ENCODE measurements around the gene LPAR2. TPM values are rescaled to one million over a fixed set of nuclear protein-coding genes. Genes with fewer than 3 reads are reported as not detected.
A peak's percentile ranks its signal among the peaks of the same experiment; 100 is the strongest.
"Not testable (repeated sequence)": the region's sequence is repeated elsewhere in the genome, so short reads cannot be mapped to it uniquely, and the experiment has no call there.

The LPAR2 gene
- total and polyA plus RNA-seq, 7 experiments from 2014 or later: 16.5 to 91.7 (median 70.8) TPM

- Mint-ChIP-seq H3K4me3 (peak overlapping the region in 9 of 10 donors; percentile 18 to 74 (median 57)), H3K36me3 (peaks cover 0 to 34% (median 0%) of the 10 kb centered on the region in 5 donors), H3K9me3 (peaks cover 0 to 6% (median 0%) of the 10 kb centered on the region in 11 donors), H3K4me1 (peaks cover 33 to 77% (median 63%) of the 10 kb centered on the region in 7 donors), H3K27ac (peak overlapping the region; percentile 78 to 98 (median 90)), H3K27me3 (no peaks in the 10 kb centered on the region)
- no peak overlapping the region for H3K27ac ChIP-seq (ENCODE audit: low read depth, low read length)
- ATAC-seq: no peak
- no peaks in the 10 kb centered on the region for H3K27me3 ChIP-seq (ENCODE audit: control insufficient read depth in 2 of 2, insufficient read depth in 2 of 2, low read length in 2 of 2)
- no peaks in the 10 kb centered on the region for H3K9me3 ChIP-seq (ENCODE audit: control insufficient read depth in 2 of 3, low read length in 3 of 3)
- H3K4me1 ChIP-seq (ENCODE audit: control insufficient read depth in 2 of 2, insufficient read depth in 2 of 2, low read length in 2 of 2): peaks cover 66 to 69% of the 10 kb centered on the region in 2 donors
- ChIA-PET POLR2A (interaction anchor here (0.6 to 6.9 kb wide), 13 partner anchors 9 to 1284 kb away, joined by 3 to 49 read pairs (median 5); partner anchors contain the start of genes LPAR2, PBX4 and ZNF101), CTCF (interaction anchor here (0.5 to 0.9 kb wide), 2 partner anchors 26 to 100 kb away, joined by 3 read pairs; no protein-coding TSS in a partner anchor)
- no peak overlapping the region for H3K4me3 ChIP-seq (ENCODE audit: low read length)
- H3K36me3 ChIP-seq (ENCODE audit: control insufficient read depth in 2 of 3, insufficient read depth in 3 of 3, low read length in 3 of 3): no peaks in the 10 kb centered on the region
- DNase-seq: peak in 1 of 9 donors; percentile 17
- intact Hi-C loops (cut with micrococcal nuclease): loop anchor here in 1 of 2 donors (10.0 kb wide), 1 partner anchor 196 kb away; the partner anchor contains the start of gene GATAD2A
These were observed 27.2 kb downstream of the LPAR2 start for GRCh38 chr19:19600793-19601330.

- peaks cover 61 to 64% of the 10 kb centered on the region in 2 donors for H3K4me1 ChIP-seq (ENCODE audit: control insufficient read depth in 2 of 2, insufficient read depth in 2 of 2, low read length in 2 of 2)
- H3K9me3 Mint-ChIP-seq; H3K27me3 Mint-ChIP-seq; H3K36me3 ChIP-seq (ENCODE audit: control insufficient read depth in 2 of 3, insufficient read depth in 3 of 3, low read length in 3 of 3); H3K27me3 ChIP-seq (ENCODE audit: control insufficient read depth in 2 of 2, insufficient read depth in 2 of 2, low read length in 2 of 2); H3K9me3 ChIP-seq (ENCODE audit: control insufficient read depth in 2 of 3, low read length in 3 of 3): not testable (repeated sequence)
- H3K27ac ChIP-seq (ENCODE audit: low read depth, low read length): peak overlapping the region; percentile 96
- intact Hi-C loops (cut with micrococcal nuclease): loop anchor here (1.0 to 5.0 kb wide), 13 partner anchors 7 to 178 kb away; partner anchors contain the start of genes ATP13A1 (in 2 of the 2), PBX4 (in 2 of the 2), CILP2 (in 1 of the 2) and GMIP (in 1 of the 2)
- DNase-seq: peak in 8 of 9 donors; percentile 46 to 81 (median 76)
- CTCF ChIA-PET: interaction anchor here (0.7 kb wide), 1 partner anchor 1298 kb away, joined by 3 read pairs; no protein-coding TSS in a partner anchor
- peaks cover 35 to 80% (median 72%) of the 10 kb centered on the region in 7 donors for H3K4me1 Mint-ChIP-seq
- peak overlapping the region; percentile 52 for H3K4me3 ChIP-seq (ENCODE audit: low read length)
- peak; percentile 74 for ATAC-seq
- peak overlapping the region; percentile 61 to 85 (median 78) for H3K4me3 Mint-ChIP-seq
- POLR2A ChIA-PET: interaction anchor here (0.6 to 4.3 kb wide), 15 partner anchors 7 to 70 kb away, joined by 3 to 44 read pairs (median 7); partner anchors contain the start of genes GMIP, LPAR2, PBX4 and ZNF101
- H3K27ac Mint-ChIP-seq: peak overlapping the region; percentile 90 to 99 (median 97)
- H3K36me3 Mint-ChIP-seq: peaks cover 0 to 41% (median 7%) of the 10 kb centered on the region in 5 donors
These were observed 29.1 kb downstream of the LPAR2 start for GRCh38 chr19:19598728-19599451.

GRCh38 chr19:19597809-19598306 is 30.2 kb downstream of the LPAR2 start:
- peak overlapping the region; percentile 52 for H3K4me3 ChIP-seq (ENCODE audit: low read length)
- ATAC-seq (peak; percentile 87), DNase-seq (peak in 8 of 9 donors; percentile 54 to 90 (median 84))
- H3K4me1 ChIP-seq (ENCODE audit: control insufficient read depth in 2 of 2, insufficient read depth in 2 of 2, low read length in 2 of 2): peaks cover 53 to 54% of the 10 kb centered on the region in 2 donors
- ChIA-PET POLR2A (interaction anchor here (1.0 to 4.3 kb wide), 20 partner anchors 8 to 71 kb away, joined by 3 to 44 read pairs (median 6); partner anchors contain the start of genes GMIP, LPAR2, PBX4 and ZNF101), CTCF (no interaction called here)
- Mint-ChIP-seq H3K36me3 (peaks cover 0 to 40% (median 10%) of the 10 kb centered on the region in 5 donors), H3K4me1 (peaks cover 29 to 75% (median 66%) of the 10 kb centered on the region in 7 donors), H3K27me3 (no peaks in the 10 kb centered on the region), H3K9me3 (peaks cover 0 to 6% (median 0%) of the 10 kb centered on the region in 11 donors), H3K27ac (peak overlapping the region; percentile 90 to 99 (median 97)), H3K4me3 (peak overlapping the region; percentile 61 to 85 (median 74))
- intact Hi-C loops (cut with micrococcal nuclease): loop anchor here (1.0 to 5.0 kb wide), 13 partner anchors 8 to 179 kb away; partner anchors contain the start of genes ATP13A1 (in 2 of the 2), PBX4 (in 2 of the 2), CILP2 (in 1 of the 2) and GMIP (in 1 of the 2)
- peaks cover 0 to 9% (median 0%) of the 10 kb centered on the region in 3 experiments for H3K36me3 ChIP-seq (ENCODE audit: control insufficient read depth in 2 of 3, insufficient read depth in 3 of 3, low read length in 3 of 3)
- peak overlapping the region; percentile 96 for H3K27ac ChIP-seq (ENCODE audit: low read depth, low read length)
- H3K9me3 ChIP-seq (ENCODE audit: control insufficient read depth in 2 of 3, low read length in 3 of 3): no peaks in the 10 kb centered on the region
- H3K27me3 ChIP-seq (ENCODE audit: control insufficient read depth in 2 of 2, insufficient read depth in 2 of 2, low read length in 2 of 2): no peaks in the 10 kb centered on the region

DNA sequence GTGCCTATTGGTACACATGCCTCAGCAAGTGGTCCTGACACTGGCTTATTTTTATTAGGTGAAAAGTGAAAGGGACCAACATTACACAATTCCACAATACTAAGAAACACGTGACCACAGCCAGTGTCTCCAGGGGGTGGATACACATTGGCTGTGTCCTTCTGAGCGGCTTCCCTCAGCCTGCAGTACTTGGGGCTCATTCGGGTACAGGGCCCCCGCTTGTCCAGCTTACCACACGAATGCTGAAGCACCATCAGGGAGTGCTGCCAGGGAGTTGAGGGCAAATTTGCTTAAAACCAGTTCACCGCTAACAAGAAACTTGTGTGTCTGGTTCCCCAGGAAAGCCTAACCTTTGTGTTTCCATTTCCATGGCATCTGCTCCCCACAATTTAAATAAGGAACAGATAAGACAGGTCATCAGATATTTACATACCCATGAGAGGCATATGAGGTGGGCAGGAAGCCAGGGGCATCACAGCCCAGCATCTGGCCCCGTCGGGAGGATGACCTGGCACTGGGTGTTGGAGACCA is 32.8 kb downstream of the LPAR2 start:
- DNase-seq (no peak), ATAC-seq (no peak)
- Mint-ChIP-seq H3K27me3 (no peaks in the 10 kb centered on the region), H3K36me3 (peaks cover 0 to 42% (median 10%) of the 10 kb centered on the region in 5 donors), H3K9me3 (no peaks in the 10 kb centered on the region), H3K27ac (peak overlapping the region; percentile 56 to 95 (median 81)), H3K4me3 (peak overlapping the region in 1 of 10 donors; percentile 3), H3K4me1 (peaks cover 24 to 73% (median 59%) of the 10 kb centered on the region in 7 donors)
- peaks cover 40 to 52% of the 10 kb centered on the region in 2 donors for H3K4me1 ChIP-seq (ENCODE audit: control insufficient read depth in 2 of 2, insufficient read depth in 2 of 2, low read length in 2 of 2)
- no peaks in the 10 kb centered on the region for H3K9me3 ChIP-seq (ENCODE audit: control insufficient read depth in 2 of 3, low read length in 3 of 3)
- no peak overlapping the region for H3K27ac ChIP-seq (ENCODE audit: low read depth, low read length)
- ChIA-PET CTCF (interaction anchor here (1.0 kb wide), 1 partner anchor 36 kb away, joined by 3 read pairs; no protein-coding TSS in a partner anchor), POLR2A (interaction anchor here (7.8 kb wide), 1 partner anchor 8 kb away, joined by 49 read pairs; no protein-coding TSS in a partner anchor)
- H3K27me3 ChIP-seq (ENCODE audit: control insufficient read depth in 2 of 2, insufficient read depth in 2 of 2, low read length in 2 of 2): no peaks in the 10 kb centered on the region
- peaks cover 0 to 18% (median 0%) of the 10 kb centered on the region in 3 experiments for H3K36me3 ChIP-seq (ENCODE audit: control insufficient read depth in 2 of 3, insufficient read depth in 3 of 3, low read length in 3 of 3)
- no peak overlapping the region for H3K4me3 ChIP-seq (ENCODE audit: low read length)
- intact Hi-C loops (cut with micrococcal nuclease): loop anchor here in 1 of 2 donors (5.0 kb wide), 1 partner anchor 43 kb away; no protein-coding TSS in a partner anchor

GRCh38 chr19:19594381-19594780 is 33.6 kb downstream of the LPAR2 start:
- Mint-ChIP-seq H3K27me3 (no peaks in the 10 kb centered on the region), H3K4me1 (peaks cover 31 to 78% (median 66%) of the 10 kb centered on the region in 7 donors), H3K4me3 (peak overlapping the region in 1 of 10 donors; percentile 31), H3K27ac (peak overlapping the region in 3 of 9 donors; percentile 22 to 84 (median 77)), H3K9me3 (no peaks in the 10 kb centered on the region), H3K36me3 (peaks cover 0 to 49% (median 10%) of the 10 kb centered on the region in 5 donors)
- H3K4me3 ChIP-seq (ENCODE audit: low read length): no peak overlapping the region
- ATAC-seq (no peak), DNase-seq (no peak)
- H3K36me3 ChIP-seq (ENCODE audit: control insufficient read depth in 2 of 3, insufficient read depth in 3 of 3, low read length in 3 of 3): peaks cover 0 to 18% (median 0%) of the 10 kb centered on the region in 3 experiments
- no peaks in the 10 kb centered on the region for H3K9me3 ChIP-seq (ENCODE audit: control insufficient read depth in 2 of 3, low read length in 3 of 3)
- H3K27me3 ChIP-seq (ENCODE audit: control insufficient read depth in 2 of 2, insufficient read depth in 2 of 2, low read length in 2 of 2): no peaks in the 10 kb centered on the region
- ChIA-PET CTCF (interaction anchor here (0.6 to 1.0 kb wide), 2 partner anchors 10 to 35 kb away, joined by 3 read pairs; no protein-coding TSS in a partner anchor), POLR2A (interaction anchor here (0.7 to 7.8 kb wide), 2 partner anchors 9 to 22 kb away, joined by 4 to 49 read pairs; no protein-coding TSS in a partner anchor)
- H3K4me1 ChIP-seq (ENCODE audit: control insufficient read depth in 2 of 2, insufficient read depth in 2 of 2, low read length in 2 of 2): peaks cover 36 to 50% of the 10 kb centered on the region in 2 donors
- intact Hi-C loops (cut with micrococcal nuclease): loop anchor here in 1 of 2 donors (5.0 kb wide), 1 partner anchor 33 kb away; the partner anchor contains the start of gene LPAR2
- H3K27ac ChIP-seq (ENCODE audit: low read depth, low read length): no peak overlapping the region

All from naive thymus-derived CD4-positive, alpha-beta T cell (primary cell).